ENCODE measurements around the gene MS4A12.
"Not testable (repeated sequence)": the region's sequence is repeated elsewhere in the genome, so short reads cannot be mapped to it uniquely, and the experiment has no call there.

The MS4A12 gene

GRCh38 chr11:60492488-60493009 is at the start of gene MS4A12:
Gene MS4A12 (plus strand): TSS chr11:60492778. CDS start chr11:60497319, 4,541 bp downstream.
- no peak for DNase-seq (ENCODE audit: low read depth in 3 of 3, low spot score in 1 of 3)

- DNase-seq (ENCODE audit: low read depth in 3 of 3, low spot score in 1 of 3): no peak
Observed at GRCh38 chr11:60447070-60447469, 45.5 kb upstream of the MS4A12 start.

- no peak for DNase-seq (ENCODE audit: low read depth in 3 of 3, low spot score in 1 of 3)
Observed at GRCh38 chr11:60447846-60448245, 44.7 kb upstream of the MS4A12 start.

GRCh38 chr11:60451185-60451584 is 41.4 kb upstream of the MS4A12 start:
- not testable (repeated sequence) for DNase-seq (ENCODE audit: low read depth in 3 of 3, low spot score in 1 of 3)

- no peak for DNase-seq (ENCODE audit: low read depth in 3 of 3, low spot score in 1 of 3)
Observed at GRCh38 chr11:60454212-60454611, 38.4 kb upstream of the MS4A12 start.

- DNase-seq (ENCODE audit: low read depth in 3 of 3, low spot score in 1 of 3): no peak
Observed at GRCh38 chr11:60455531-60456042, 37.0 kb upstream of the MS4A12 start, which contains the start of gene MS4A1. Gene MS4A1 (plus strand): TSS chr11:60455847. CDS start chr11:60462375, 6,528 bp downstream.

GRCh38 chr11:60457576-60457975 is 35.0 kb upstream of the MS4A12 start:
- no peak for DNase-seq (ENCODE audit: low read depth in 3 of 3, low spot score in 1 of 3)

GRCh38 chr11:60459345-60459744 is 33.2 kb upstream of the MS4A12 start:
- DNase-seq (ENCODE audit: low read depth in 3 of 3, low spot score in 1 of 3): no peak

GRCh38 chr11:60468829-60469228 is 23.7 kb upstream of the MS4A12 start:
- no peak for DNase-seq (ENCODE audit: low read depth in 3 of 3, low spot score in 1 of 3)

GRCh38 chr11:60469723-60470122 is 22.9 kb upstream of the MS4A12 start:
- no peak for DNase-seq (ENCODE audit: low read depth in 3 of 3, low spot score in 1 of 3)

- no peak for DNase-seq (ENCODE audit: low read depth in 3 of 3, low spot score in 1 of 3)
Observed at GRCh38 chr11:60477035-60477445, 15.5 kb upstream of the MS4A12 start.

- DNase-seq (ENCODE audit: low read depth in 3 of 3, low spot score in 1 of 3): no peak
Observed at GRCh38 chr11:60482361-60482760, 10.2 kb upstream of the MS4A12 start.

- no peak for DNase-seq (ENCODE audit: low read depth in 3 of 3, low spot score in 1 of 3)
Observed at GRCh38 chr11:60485987-60486386, 6.6 kb upstream of the MS4A12 start.

- no peak for DNase-seq (ENCODE audit: low read depth in 3 of 3, low spot score in 1 of 3)
Observed at GRCh38 chr11:60493454-60493853, 876 bp downstream of the MS4A12 start.

- no peak for DNase-seq (ENCODE audit: low read depth in 3 of 3, low spot score in 1 of 3)
Observed at GRCh38 chr11:60498399-60498798, 5.8 kb downstream of the MS4A12 start.

GRCh38 chr11:60498853-60499252 is 6.3 kb downstream of the MS4A12 start:
- no peak for DNase-seq (ENCODE audit: low read depth in 3 of 3, low spot score in 1 of 3)

- no peak for DNase-seq (ENCODE audit: low read depth in 3 of 3, low spot score in 1 of 3)
Observed at GRCh38 chr11:60500276-60500910, 7.8 kb downstream of the MS4A12 start.

- DNase-seq (ENCODE audit: low read depth in 3 of 3, low spot score in 1 of 3): no peak
Observed at GRCh38 chr11:60502221-60502775, 9.7 kb downstream of the MS4A12 start.

- DNase-seq (ENCODE audit: low read depth in 3 of 3, low spot score in 1 of 3): no peak
Observed at GRCh38 chr11:60504219-60504905, 11.8 kb downstream of the MS4A12 start.

- not testable (repeated sequence) for DNase-seq (ENCODE audit: low read depth in 3 of 3, low spot score in 1 of 3)
Observed at GRCh38 chr11:60509609-60510008, 17.0 kb downstream of the MS4A12 start.

GRCh38 chr11:60510209-60510608 is 17.6 kb downstream of the MS4A12 start:
- DNase-seq (ENCODE audit: low read depth in 3 of 3, low spot score in 1 of 3): not testable (repeated sequence)

GRCh38 chr11:60511393-60511792 is 18.8 kb downstream of the MS4A12 start:
- no peak for DNase-seq (ENCODE audit: low read depth in 3 of 3, low spot score in 1 of 3)
